Upper lobe of right lung (tissue), 1 donor: ENCODE data around the gene CD72. TPM values are rescaled to one million over a fixed set of nuclear protein-coding genes. Genes with fewer than 3 reads are reported as not detected.

Experiments used
- ATAC-seq: fragments of 200-7000 bp; cut with Tn5 transposase; one replicate; pipeline ENCODE4 v1.9.1; 2020; ENCODE audit warnings: mild to moderate bottlenecking, moderate library complexity
- DNase-seq: peaks from one replicate; pipeline ENCODE4 v3.0.0-alpha.2; 2020
- H3K27ac ChIP-seq: fragments of 200-600 bp; one replicate; pipeline ENCODE4 v1.8.0; 2022
- H3K27me3 ChIP-seq: fragments of 200-600 bp; one replicate; pipeline ENCODE4 v1.8.0; 2022; ENCODE audit warnings: mild to moderate bottlenecking
- H3K36me3 ChIP-seq: fragments of 200-600 bp; one replicate; pipeline ENCODE4 v1.8.0; 2022
- H3K4me1 ChIP-seq: fragments of 200-600 bp; one replicate; pipeline ENCODE4 v1.8.0; 2022
- H3K4me3 ChIP-seq: fragments of 200-600 bp; one replicate; pipeline ENCODE4 v1.8.0; 2022; ENCODE audit warnings: mild to moderate bottlenecking
- H3K9me3 ChIP-seq: fragments of 200-600 bp; one replicate; pipeline ENCODE4 v1.8.0; 2022
- CTCF ChIP-seq: fragments of 200-600 bp; IDR thresholded peaks from one replicate; pipeline ENCODE4 v1.8.0; 2022; ENCODE audit warnings: antibody characterized with exemption
- intact Hi-C: fragments of 100-400 bp; cut with DNase I; formaldehyde crosslinking; loops from one replicate; pipeline ENCODE4 v1.11.0; 2022
- total RNA-seq: library from RNA; stranded (reverse); fragmentation: NEBNext Ultra II Directional; extraction: Animal tissue kit (Norgen Biotek cat#: 25700); gene quantifications from one replicate; pipeline ENCODE4 v1.2.1, GENCODE V29; 2021
- donor health status: DM: no; HTN: yes; CAD: no; lungs with severe emphysema.

The CD72 gene
- total RNA-seq, 1 donor from 2014 or later: 3.0 TPM

GRCh38 chr9:35619800-35620158 lies 1.6 kb upstream of the CD72 start:
- no peaks in the 10 kb centered on the region for H3K36me3 ChIP-seq
- H3K27me3 ChIP-seq: no peaks in the 10 kb centered on the region
- intact Hi-C loops: no loop called here
- H3K9me3 ChIP-seq: no peaks in the 10 kb centered on the region
- H3K27ac ChIP-seq: peak overlapping the region; percentile 36
- H3K4me1 ChIP-seq: peaks cover 11% of the 10 kb centered on the region
- no peak overlapping the region for H3K4me3 ChIP-seq
- ATAC-seq (no peak), DNase-seq (no peak)
- no peak for TF ChIP-seq CTCF

- H3K4me1 ChIP-seq: peaks cover 11% of the 10 kb centered on the region
- DNase-seq (no peak), ATAC-seq (peak; percentile 45)
- no peak for TF ChIP-seq CTCF
- H3K9me3 ChIP-seq: no peaks in the 10 kb centered on the region
- intact Hi-C loops: no loop called here
- H3K27me3 ChIP-seq: no peaks in the 10 kb centered on the region
- H3K36me3 ChIP-seq: no peaks in the 10 kb centered on the region
- no peak overlapping the region for H3K4me3 ChIP-seq
- H3K27ac ChIP-seq: peak overlapping the region; percentile 36
These were observed 914 bp upstream of the CD72 start for GRCh38 chr9:35618854-35619799.

GRCh38 chr9:35617548-35617947 lies 665 bp downstream of the CD72 start:
- ATAC-seq (no peak), DNase-seq (no peak)
- TF ChIP-seq CTCF: no peak
- H3K9me3 ChIP-seq: no peaks in the 10 kb centered on the region
- no peaks in the 10 kb centered on the region for H3K27me3 ChIP-seq
- H3K4me1 ChIP-seq: peaks cover 11% of the 10 kb centered on the region
- H3K27ac ChIP-seq: peak overlapping the region; percentile 51
- intact Hi-C loops: no loop called here
- no peaks in the 10 kb centered on the region for H3K36me3 ChIP-seq
- H3K4me3 ChIP-seq: peak overlapping the region; percentile 52

- Histone ChIP-seq H3K36me3 (no peaks in the 10 kb centered on the region), H3K27me3 (no peaks in the 10 kb centered on the region), H3K4me3 (peak overlapping the region; percentile 52), H3K4me1 (peaks cover 11% of the 10 kb centered on the region), H3K9me3 (no peaks in the 10 kb centered on the region), H3K27ac (peak overlapping the region; percentile 51)
- ATAC-seq (peak; percentile 79), DNase-seq (peak; percentile 89)
- peak; percentile 11 for TF ChIP-seq CTCF
- intact Hi-C loops: no loop called here
These were observed 1.3 kb downstream of the CD72 start for GRCh38 chr9:35616681-35617459.

GRCh38 chr9:35615981-35616680 lies 2.1 kb downstream of the CD72 start:
- intact Hi-C loops: no loop called here
- Histone ChIP-seq H3K36me3 (no peaks in the 10 kb centered on the region), H3K27ac (no peak overlapping the region), H3K4me3 (no peak overlapping the region), H3K27me3 (no peaks in the 10 kb centered on the region), H3K9me3 (no peaks in the 10 kb centered on the region), H3K4me1 (peaks cover 11% of the 10 kb centered on the region)
- no peak for DNase-seq
- no peak for ATAC-seq
- no peak for TF ChIP-seq CTCF
